ENCODE measurements around the gene METTL26. TPM values are rescaled to one million over a fixed set of nuclear protein-coding genes. Genes with fewer than 3 reads are reported as not detected.

METTL26 gene
- total and polyA plus RNA-seq, 2 of the 8 experiments (the other 6 are each of a cell fraction or from before 2014, with no cell fraction given): 100 to 186 TPM

- TF ChIP-seq RBBP5 (IDR thresholded peaks at IDR 0.05; ENCODE audit: borderline replicate concordance, low read depth, low read length): no peak
- no peak for TF ChIP-seq KDM1A (IDR thresholded peaks at IDR 0.05; ENCODE audit: borderline replicate concordance, low read length)
These were observed 50.8 kb downstream of the METTL26 start (continued) for GRCh38 chr16:585351-585750.

Other genes with a start within 250 kb of the METTL26 start
- 408 and 418 TPM in 2 replicates for gene NME4, start 239.1 kb downstream of the METTL26 start, total RNA-seq (2021; fragmentation: NEBNext Ultra II Directional; extraction: Animal tissue kit (Norgen Biotek cat#: 25700))
- gene NME4, start 239.1 kb downstream of the METTL26 start, polyA plus RNA-seq (2011; rRNA removed): 863 and 1,107 TPM in 2 replicates
- 28.2 and 30.6 TPM in 2 replicates for gene DECR2, start 234.4 kb downstream of the METTL26 start, total RNA-seq (2021; fragmentation: NEBNext Ultra II Directional; extraction: Animal tissue kit (Norgen Biotek cat#: 25700))
- gene DECR2, start 234.4 kb downstream of the METTL26 start, polyA plus RNA-seq (2011; rRNA removed): 39.9 and 58.5 TPM in 2 replicates
- 32.4 and 35.2 TPM in 2 replicates for gene RAB11FIP3, start 210.7 kb downstream of the METTL26 start, total RNA-seq (2021; fragmentation: NEBNext Ultra II Directional; extraction: Animal tissue kit (Norgen Biotek cat#: 25700))
- 9.3 and 16.6 TPM in 2 replicates for gene RAB11FIP3, start 210.7 kb downstream of the METTL26 start, polyA plus RNA-seq (2011; rRNA removed)
- 74.6 and 76.9 TPM in 2 replicates for gene CAPN15, start 108.6 kb downstream of the METTL26 start, total RNA-seq (2021; fragmentation: NEBNext Ultra II Directional; extraction: Animal tissue kit (Norgen Biotek cat#: 25700))
- gene CAPN15, start 108.6 kb downstream of the METTL26 start, polyA plus RNA-seq (2011; rRNA removed): 38.9 and 68.4 TPM in 2 replicates
- 0.50 and 0.61 TPM in 2 replicates for gene PRR35, start 75.9 kb downstream of the METTL26 start, total RNA-seq (2021; fragmentation: NEBNext Ultra II Directional; extraction: Animal tissue kit (Norgen Biotek cat#: 25700))
- gene PRR35, start 75.9 kb downstream of the METTL26 start, polyA plus RNA-seq (2011; rRNA removed): 0.38 and 0.52 TPM in 2 replicates
- 0.75 and 0.76 TPM in 2 replicates for gene NHLRC4, start 69.3 kb downstream of the METTL26 start, total RNA-seq (2021; fragmentation: NEBNext Ultra II Directional; extraction: Animal tissue kit (Norgen Biotek cat#: 25700))
- 0.60 and 0.72 TPM in 2 replicates for gene NHLRC4, start 69.3 kb downstream of the METTL26 start, polyA plus RNA-seq (2011; rRNA removed)
- 34.2 and 36.0 TPM in 2 replicates for gene PIGQ, start 66.3 kb downstream of the METTL26 start, total RNA-seq (2021; fragmentation: NEBNext Ultra II Directional; extraction: Animal tissue kit (Norgen Biotek cat#: 25700))
- 49.2 and 80.4 TPM in 2 replicates for gene PIGQ, start 66.3 kb downstream of the METTL26 start, polyA plus RNA-seq (2011; rRNA removed)
- 15.6 and 17.8 TPM in 2 replicates for gene RAB40C, start 46.2 kb downstream of the METTL26 start, total RNA-seq (2021; fragmentation: NEBNext Ultra II Directional; extraction: Animal tissue kit (Norgen Biotek cat#: 25700))
- 13.9 and 18.6 TPM in 2 replicates for gene RAB40C, start 46.2 kb downstream of the METTL26 start, polyA plus RNA-seq (2011; rRNA removed)
- gene WFIKKN1, start 5.3 kb downstream of the METTL26 start, total RNA-seq (2021; fragmentation: NEBNext Ultra II Directional; extraction: Animal tissue kit (Norgen Biotek cat#: 25700)): 10.2 and 11.4 TPM in 2 replicates
- gene WFIKKN1, start 5.3 kb downstream of the METTL26 start, polyA plus RNA-seq (2011; rRNA removed): 15.8 and 28.4 TPM in 2 replicates
- 45.4 and 45.7 TPM in 2 replicates for gene MCRIP2, start 5.5 kb upstream of the METTL26 start, total RNA-seq (2021; fragmentation: NEBNext Ultra II Directional; extraction: Animal tissue kit (Norgen Biotek cat#: 25700))
- 75.5 and 102 TPM in 2 replicates for gene MCRIP2, start 5.5 kb upstream of the METTL26 start, polyA plus RNA-seq (2011; rRNA removed)
- 44.4 and 47.2 TPM in 2 replicates for gene WDR90, start 13.1 kb upstream of the METTL26 start, total RNA-seq (2021; fragmentation: NEBNext Ultra II Directional; extraction: Animal tissue kit (Norgen Biotek cat#: 25700))
- 24.0 and 38.1 TPM in 2 replicates for gene WDR90, start 13.1 kb upstream of the METTL26 start, polyA plus RNA-seq (2011; rRNA removed)
- gene RHOT2, start 31.8 kb upstream of the METTL26 start, total RNA-seq (2021; fragmentation: NEBNext Ultra II Directional; extraction: Animal tissue kit (Norgen Biotek cat#: 25700)): 149 and 162 TPM in 2 replicates
- 194 and 320 TPM in 2 replicates for gene RHOT2, start 31.8 kb upstream of the METTL26 start, polyA plus RNA-seq (2011; rRNA removed)
- 4.0 TPM in 2 replicates for gene RHBDL1, start 39.4 kb upstream of the METTL26 start, total RNA-seq (2021; fragmentation: NEBNext Ultra II Directional; extraction: Animal tissue kit (Norgen Biotek cat#: 25700))
- gene RHBDL1, start 39.4 kb upstream of the METTL26 start, polyA plus RNA-seq (2011; rRNA removed): 8.1 and 14.0 TPM in 2 replicates
- 87.3 and 89.9 TPM in 2 replicates for gene STUB1, start 44.1 kb upstream of the METTL26 start, total RNA-seq (2021; fragmentation: NEBNext Ultra II Directional; extraction: Animal tissue kit (Norgen Biotek cat#: 25700))
- 103 and 151 TPM in 2 replicates for gene STUB1, start 44.1 kb upstream of the METTL26 start, polyA plus RNA-seq (2011; rRNA removed)
- gene JMJD8, start 48.0 kb upstream of the METTL26 start, total RNA-seq (2021; fragmentation: NEBNext Ultra II Directional; extraction: Animal tissue kit (Norgen Biotek cat#: 25700)): 46.4 and 49.0 TPM in 2 replicates
- 87.4 and 127 TPM in 2 replicates for gene JMJD8, start 48.0 kb upstream of the METTL26 start, polyA plus RNA-seq (2011; rRNA removed)
- 17.7 and 21.1 TPM in 2 replicates for gene WDR24, start 54.1 kb upstream of the METTL26 start, total RNA-seq (2021; fragmentation: NEBNext Ultra II Directional; extraction: Animal tissue kit (Norgen Biotek cat#: 25700))
- gene WDR24, start 54.1 kb upstream of the METTL26 start, polyA plus RNA-seq (2011; rRNA removed): 15.1 and 26.0 TPM in 2 replicates
- gene FBXL16, start 69.5 kb upstream of the METTL26 start, total RNA-seq (2021; fragmentation: NEBNext Ultra II Directional; extraction: Animal tissue kit (Norgen Biotek cat#: 25700)): 10.3 and 12.5 TPM in 2 replicates
- gene FBXL16, start 69.5 kb upstream of the METTL26 start, polyA plus RNA-seq (2011; rRNA removed): 12.8 and 21.9 TPM in 2 replicates
- gene METRN, start 78.8 kb upstream of the METTL26 start, total RNA-seq (2021; fragmentation: NEBNext Ultra II Directional; extraction: Animal tissue kit (Norgen Biotek cat#: 25700)): 18.7 and 19.1 TPM in 2 replicates
- 25.8 and 43.4 TPM in 2 replicates for gene METRN, start 78.8 kb upstream of the METTL26 start, polyA plus RNA-seq (2011; rRNA removed)
- gene ANTKMT, start 84.8 kb upstream of the METTL26 start, total RNA-seq (2021; fragmentation: NEBNext Ultra II Directional; extraction: Animal tissue kit (Norgen Biotek cat#: 25700)): 26.5 and 31.8 TPM in 2 replicates
- 26.6 and 50.3 TPM in 2 replicates for gene ANTKMT, start 84.8 kb upstream of the METTL26 start, polyA plus RNA-seq (2011; rRNA removed)
- 8.2 and 8.5 TPM in 2 replicates for gene CCDC78, start 90.1 kb upstream of the METTL26 start, total RNA-seq (2021; fragmentation: NEBNext Ultra II Directional; extraction: Animal tissue kit (Norgen Biotek cat#: 25700))
- gene CCDC78, start 90.1 kb upstream of the METTL26 start, polyA plus RNA-seq (2011; rRNA removed): 7.1 and 10.9 TPM in 2 replicates
- 23.1 and 26.6 TPM in 2 replicates for gene HAGHL, start 90.8 kb upstream of the METTL26 start, total RNA-seq (2021; fragmentation: NEBNext Ultra II Directional; extraction: Animal tissue kit (Norgen Biotek cat#: 25700))
- gene HAGHL, start 90.8 kb upstream of the METTL26 start, polyA plus RNA-seq (2011; rRNA removed): 26.9 and 41.5 TPM in 2 replicates
- gene CIAO3, start 104.7 kb upstream of the METTL26 start, total RNA-seq (2021; fragmentation: NEBNext Ultra II Directional; extraction: Animal tissue kit (Norgen Biotek cat#: 25700)): 20.4 and 21.0 TPM in 2 replicates
- 20.0 and 29.6 TPM in 2 replicates for gene CIAO3, start 104.7 kb upstream of the METTL26 start, polyA plus RNA-seq (2011; rRNA removed)
- 0.28 TPM in 1 of 2 replicates, not detected in the other for gene MSLN, start 124.4 kb upstream of the METTL26 start, total RNA-seq (2021; fragmentation: NEBNext Ultra II Directional; extraction: Animal tissue kit (Norgen Biotek cat#: 25700))
- 0.31 and 0.50 TPM in 2 replicates for gene MSLN, start 124.4 kb upstream of the METTL26 start, polyA plus RNA-seq (2011; rRNA removed)
- 32.2 and 32.7 TPM in 2 replicates for gene RPUSD1, start 152.1 kb upstream of the METTL26 start, total RNA-seq (2021; fragmentation: NEBNext Ultra II Directional; extraction: Animal tissue kit (Norgen Biotek cat#: 25700))
- gene RPUSD1, start 152.1 kb upstream of the METTL26 start, polyA plus RNA-seq (2011; rRNA removed): 61.8 and 81.8 TPM in 2 replicates
- gene CHTF18, start 152.3 kb upstream of the METTL26 start, total RNA-seq (2021; fragmentation: NEBNext Ultra II Directional; extraction: Animal tissue kit (Norgen Biotek cat#: 25700)): 98.3 and 104 TPM in 2 replicates
- 75.3 and 156 TPM in 2 replicates for gene CHTF18, start 152.3 kb upstream of the METTL26 start, polyA plus RNA-seq (2011; rRNA removed)
- gene GNG13, start 164.4 kb upstream of the METTL26 start, total RNA-seq (2021; fragmentation: NEBNext Ultra II Directional; extraction: Animal tissue kit (Norgen Biotek cat#: 25700)): not detected in 2 replicates
- gene GNG13, start 164.4 kb upstream of the METTL26 start, polyA plus RNA-seq (2011; rRNA removed): not detected in 2 replicates

Measured in H1 (cell line).